ENCODE measurements around the gene OXCT1. TPM values are rescaled to one million over a fixed set of nuclear protein-coding genes. Genes with fewer than 3 reads are reported as not detected.
A peak's percentile ranks its signal among the peaks of the same experiment; 100 is the strongest.

OXCT1 gene
- total RNA-seq (100 to 1,000 TPM in 1 of 4 donors, 10 to 100 TPM in 3; 77.9 to 108 (median 84.8) TPM), polyA plus RNA-seq (54.7 TPM)
- long read RNA-seq, donor 1, transcript OXCT1-201 (17 exons, 3,388 nt) = major isoform, 340 of 400 reads
- long read RNA-seq, donor 1, partial matches to known transcripts = 29 of 400 reads
- long read RNA-seq, donor 1, other reads (novel, unspliced or antisense) = 30 of 400 reads
- long read RNA-seq, donor 2, transcript OXCT1-201 (17 exons, 3,388 nt) = major isoform, 123 of 143 reads
- long read RNA-seq, donor 2, partial matches to known transcripts = 3 of 143 reads
- long read RNA-seq, donor 2, other reads (novel, unspliced or antisense) = 15 of 143 reads
- long read RNA-seq, donor 3, transcript OXCT1-201 (17 exons, 3,388 nt) = major isoform, 785 of 889 reads
- long read RNA-seq, donor 3, partial matches to known transcripts = 41 of 889 reads
- long read RNA-seq, donor 3, other reads (novel, unspliced or antisense) = 61 of 889 reads
- long read RNA-seq, donor 4, transcript OXCT1-201 (17 exons, 3,388 nt) = major isoform, 208 of 230 reads
- long read RNA-seq, donor 4, partial matches to known transcripts = 4 of 230 reads
- long read RNA-seq, donor 4, other reads (novel, unspliced or antisense) = 18 of 230 reads

DNA sequence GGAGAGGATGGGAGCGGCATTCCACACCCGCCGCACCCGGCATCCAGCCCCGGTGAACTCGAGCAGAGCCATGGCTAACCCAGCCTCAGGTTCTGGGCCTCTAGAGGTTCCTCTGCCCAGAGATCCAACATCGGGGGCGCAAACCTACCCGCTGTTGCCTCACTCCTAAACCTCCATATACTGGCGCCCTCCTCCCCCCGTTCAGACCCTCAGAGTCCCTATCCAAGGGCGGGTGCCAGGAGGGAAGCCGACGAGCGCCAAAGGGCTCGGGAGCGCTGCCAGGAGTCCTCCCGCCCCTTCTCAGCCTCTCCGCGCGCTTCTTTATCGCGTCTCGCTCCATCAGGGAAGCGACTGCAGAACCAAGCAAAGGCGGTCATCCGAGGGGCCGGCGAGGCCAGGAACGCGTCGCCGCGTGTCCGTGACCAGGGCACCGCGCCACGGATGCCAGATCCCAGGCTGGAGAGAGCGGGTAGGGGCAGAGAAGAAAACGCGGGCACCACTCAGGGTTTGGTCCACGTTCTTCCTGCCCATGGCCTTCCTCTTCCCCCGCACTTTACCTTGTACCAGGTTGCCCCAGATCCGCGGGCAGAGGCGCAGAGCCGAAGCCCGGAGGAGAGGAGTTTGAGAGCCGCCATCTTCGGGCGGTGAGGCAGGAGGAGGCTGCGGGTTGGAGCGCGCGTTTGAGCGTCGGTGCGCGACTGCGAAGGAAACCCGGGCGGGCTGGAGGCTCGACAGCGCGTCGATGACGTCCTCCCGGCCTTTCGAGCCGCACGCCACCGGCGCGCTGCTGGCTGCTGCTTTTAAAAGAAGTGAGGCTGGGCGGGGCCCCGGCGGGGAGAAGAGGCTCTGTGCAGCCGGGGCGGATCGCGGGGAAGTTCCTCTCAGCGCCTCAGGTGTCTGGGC lies at the start of gene OXCT1:
OXCT1 (minus strand) TSS at position 702 of the 903 bp plus-strand sequence; CDS start at position 635, 67 bp downstream.
- under 1% methylated on average over 82 of the region's 82 CpGs for WGBS
- peak; percentile 88 to 95 for ATAC-seq
- intact Hi-C loops (cut with DNase I) = loop anchor here in 2 of 4 donors (5.0 to 10.0 kb wide), 2 partner anchors 55 to 187 kb away; partner anchors contain the start of gene FBXO4 (in 1 of the 2)

DNA sequence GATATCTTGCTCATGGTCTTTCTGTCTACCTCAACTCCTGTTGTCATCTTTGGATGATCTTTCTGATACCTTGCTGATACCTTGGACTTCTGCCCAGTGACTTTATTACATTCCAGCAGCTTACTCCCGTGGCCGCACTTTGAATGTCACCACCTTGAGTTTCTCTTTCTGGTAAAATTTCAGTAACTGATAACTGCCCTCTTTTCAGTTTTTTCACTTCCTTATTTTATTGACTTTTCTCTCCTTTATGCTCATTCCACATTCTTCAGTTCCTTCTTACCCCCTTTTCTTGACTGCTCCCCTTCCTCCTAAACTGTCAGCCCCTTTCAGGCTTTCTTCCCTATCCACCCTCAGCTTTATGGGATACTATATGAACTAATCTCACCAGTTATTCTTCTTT lies 47.9 kb upstream of the OXCT1 start:
- no peaks in the 10 kb centered on the region for H3K9me3 ChIP-seq (ENCODE audit: control insufficient read depth, low read length)
- H3K4me3 ChIP-seq (ENCODE audit: low read length) = no peak overlapping the region
- H3K27ac ChIP-seq (ENCODE audit: low read length) = no peak overlapping the region
- no peak for ATAC-seq
- 72% methylated on average over 2 of the region's 2 CpGs for WGBS
- no peak for DNase-seq
- H3K27me3 ChIP-seq (ENCODE audit: control insufficient read depth, insufficient read depth) = no peaks in the 10 kb centered on the region
- intact Hi-C loops (cut with DNase I) = loop anchor here in 1 of 4 donors (10.0 kb wide), 1 partner anchor 63 kb away; no protein-coding TSS in a partner anchor
- H3K4me1 ChIP-seq (ENCODE audit: control insufficient read depth, insufficient read depth, low read length) = no peaks in the 10 kb centered on the region

More for the DNA sequence above, at the start of gene OXCT1:
- peak within 1 kb of the TSS; percentile 74 for H3K4me3 ChIP-seq (ENCODE audit: low read length)
- no peaks in the 10 kb centered on the region for H3K9me3 ChIP-seq (ENCODE audit: control insufficient read depth, low read length)
- peak; percentile 85 to 92 (median 91) for DNase-seq
- no peaks in the 10 kb centered on the region for H3K27me3 ChIP-seq (ENCODE audit: control insufficient read depth, insufficient read depth)
- peaks cover 3% of the 10 kb centered on the region for H3K4me1 ChIP-seq (ENCODE audit: control insufficient read depth, insufficient read depth, low read length)
- peak within 1 kb of the TSS; percentile 80 for H3K27ac ChIP-seq (ENCODE audit: low read length)

DNA sequence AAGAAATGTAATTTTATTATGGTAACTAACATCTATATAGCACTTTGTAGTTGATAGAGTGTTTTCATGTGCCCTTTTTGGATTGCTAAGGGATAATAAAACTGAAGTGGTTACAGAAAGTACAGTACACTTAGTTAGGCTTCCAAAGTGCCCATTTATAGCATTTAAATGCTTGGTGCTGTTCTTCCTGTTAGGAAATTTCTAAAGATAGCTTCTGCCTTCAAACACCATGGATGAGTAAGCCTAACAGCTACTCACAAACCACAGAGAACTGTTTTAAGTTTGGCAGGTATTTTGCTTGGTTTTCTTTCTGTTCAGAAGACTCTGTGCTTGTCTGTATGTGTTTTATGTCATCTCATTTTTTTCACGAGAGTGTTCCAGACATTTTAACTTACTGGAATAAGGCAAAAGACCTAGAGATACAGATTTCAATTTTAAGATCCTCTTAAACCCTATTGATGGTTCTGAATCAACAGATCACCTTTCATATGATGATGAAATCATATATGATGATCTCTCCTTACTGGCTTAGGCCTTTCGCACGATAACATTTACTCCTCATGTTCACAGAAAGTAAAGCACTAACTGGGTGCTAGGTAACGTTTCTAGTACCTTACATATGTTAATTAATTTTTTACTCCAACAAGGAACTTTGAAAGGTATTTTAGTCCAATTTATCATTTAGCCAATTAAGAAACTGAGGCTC lies 38.3 kb upstream of the OXCT1 start:
- ATAC-seq (no peak), DNase-seq (no peak)
- H3K4me3 ChIP-seq (ENCODE audit: low read length) = no peak overlapping the region
- 83% methylated on average over 4 of the region's 4 CpGs for WGBS
- no peak overlapping the region for H3K27ac ChIP-seq (ENCODE audit: low read length)
- H3K4me1 ChIP-seq (ENCODE audit: control insufficient read depth, insufficient read depth, low read length) = peaks cover 2% of the 10 kb centered on the region
- H3K27me3 ChIP-seq (ENCODE audit: control insufficient read depth, insufficient read depth) = no peaks in the 10 kb centered on the region
- intact Hi-C loops (cut with DNase I) = no loop called here
- H3K9me3 ChIP-seq (ENCODE audit: control insufficient read depth, low read length) = no peaks in the 10 kb centered on the region

DNA sequence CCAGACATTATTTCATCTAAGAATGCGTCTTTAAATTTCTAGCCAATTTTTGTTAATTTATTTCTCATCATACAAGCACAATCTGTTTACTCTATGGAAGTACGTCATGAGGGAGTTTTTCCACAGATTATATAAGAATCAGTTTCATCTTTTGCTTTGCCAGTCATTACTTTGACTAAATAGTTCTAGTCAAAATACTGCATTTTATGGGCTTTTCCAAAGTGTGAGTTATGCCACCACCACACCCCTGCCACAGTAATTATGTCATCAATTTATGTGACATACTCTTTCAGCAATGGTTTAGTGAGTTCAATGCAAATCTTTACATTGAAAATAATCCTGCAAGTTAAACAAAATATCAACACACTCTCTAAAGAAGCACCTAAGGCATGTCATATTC lies 35.9 kb upstream of the OXCT1 start:
- no peak overlapping the region for H3K27ac ChIP-seq (ENCODE audit: low read length)
- ATAC-seq (no peak), DNase-seq (no peak)
- H3K27me3 ChIP-seq (ENCODE audit: control insufficient read depth, insufficient read depth) = no peaks in the 10 kb centered on the region
- no peaks in the 10 kb centered on the region for H3K9me3 ChIP-seq (ENCODE audit: control insufficient read depth, low read length)
- H3K4me1 ChIP-seq (ENCODE audit: control insufficient read depth, insufficient read depth, low read length) = peaks cover 2% of the 10 kb centered on the region
- intact Hi-C loops (cut with DNase I) = no loop called here
- H3K4me3 ChIP-seq (ENCODE audit: low read length) = no peak overlapping the region
- WGBS = 83% methylated on average over 2 of the region's 2 CpGs

DNA sequence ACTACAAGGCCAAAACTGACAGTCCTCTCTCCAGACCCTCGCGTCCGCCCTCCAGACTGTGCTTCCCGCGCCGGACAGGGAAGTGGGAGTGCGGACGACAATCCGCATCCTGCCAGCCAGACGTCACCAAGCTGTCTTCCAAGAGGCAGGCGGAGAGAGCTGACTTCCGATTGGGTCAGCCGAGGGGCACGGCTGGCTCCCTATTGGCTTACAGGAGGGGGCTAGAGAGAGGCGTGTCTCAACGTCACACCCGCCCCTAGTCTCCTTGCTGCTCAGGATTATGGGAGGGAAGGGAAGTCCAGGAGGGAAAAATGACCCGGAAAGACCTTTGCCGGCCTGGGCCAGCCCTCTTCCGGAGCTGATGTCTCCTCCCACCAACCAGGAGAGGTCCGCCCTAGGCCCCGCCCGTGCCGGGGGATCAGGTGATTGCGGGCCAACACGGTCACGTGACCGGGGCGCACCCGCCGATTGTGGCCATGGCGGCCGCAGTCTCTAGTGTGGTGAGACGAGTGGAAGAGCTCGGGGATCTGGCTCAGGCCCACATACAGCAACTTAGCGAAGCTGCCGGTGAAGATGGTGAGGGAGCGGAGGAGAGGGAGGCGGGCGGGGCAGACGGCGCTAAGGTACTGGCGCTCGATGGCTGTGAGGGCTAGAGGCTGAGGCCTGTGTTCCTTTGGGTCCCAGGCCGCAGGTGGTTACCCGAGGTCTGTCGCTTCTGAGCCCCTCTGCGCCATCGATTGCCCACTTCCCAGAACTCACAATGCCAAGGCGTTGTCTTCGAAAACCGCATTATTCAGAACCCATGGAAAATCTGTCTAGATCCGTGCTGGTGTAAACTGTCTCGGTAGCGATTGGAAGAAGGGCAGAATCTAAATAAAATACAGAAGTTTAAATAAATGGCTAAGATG lies 33.9 kb upstream of the OXCT1 start, which contains the start of gene RIMOC1:
RIMOC1 (plus strand) TSS at position 453 of the 908 bp plus-strand sequence; CDS start at position 477, 24 bp downstream.
- Histone ChIP-seq H3K9me3 (ENCODE audit: control insufficient read depth, low read length) (no peaks in the 10 kb centered on the region), H3K4me3 (ENCODE audit: low read length) (peak within 1 kb of the TSS; percentile 63), H3K4me1 (ENCODE audit: control insufficient read depth, insufficient read depth, low read length) (peaks cover 2% of the 10 kb centered on the region), H3K27me3 (ENCODE audit: control insufficient read depth, insufficient read depth) (no peaks in the 10 kb centered on the region), H3K27ac (ENCODE audit: low read length) (peak within 1 kb of the TSS; percentile 83)
- DNase-seq (peak; percentile 98 to 99 (median 99)), ATAC-seq (peak; percentile 100)
- intact Hi-C loops (cut with DNase I) = no loop called here
- under 1% methylated on average over 55 of the region's 55 CpGs for WGBS

DNA sequence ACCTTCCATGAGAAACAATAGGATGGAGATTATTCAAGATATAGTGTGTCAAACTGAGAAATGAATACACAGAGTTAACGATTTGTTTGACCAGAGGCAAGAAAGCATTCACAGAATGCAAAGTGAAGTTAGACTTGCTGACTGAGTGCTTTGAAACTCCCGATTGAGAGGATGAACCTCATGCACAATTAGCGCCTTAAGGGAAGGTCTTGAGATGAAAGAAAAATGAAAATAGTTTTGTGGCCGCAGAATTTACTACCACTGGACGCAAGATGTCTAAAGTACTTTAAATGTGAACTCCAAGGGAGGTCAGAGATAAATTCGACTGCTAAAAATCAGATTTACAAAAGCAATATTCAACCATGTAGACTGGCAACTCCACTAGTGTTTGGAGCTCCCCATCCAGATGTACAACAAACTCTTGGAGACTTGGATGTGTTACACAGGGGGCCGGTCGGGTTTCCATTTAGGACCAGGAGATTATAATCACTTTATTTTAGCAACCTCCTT lies 33.2 kb upstream of the OXCT1 start:
- ATAC-seq (no peak), DNase-seq (no peak)
- 43% methylated on average over 8 of the region's 8 CpGs for WGBS
- Histone ChIP-seq H3K4me3 (ENCODE audit: low read length) (peak overlapping the region; percentile 56), H3K9me3 (ENCODE audit: control insufficient read depth, low read length) (no peaks in the 10 kb centered on the region), H3K27ac (ENCODE audit: low read length) (peak overlapping the region; percentile 68), H3K4me1 (ENCODE audit: control insufficient read depth, insufficient read depth, low read length) (peaks cover 2% of the 10 kb centered on the region), H3K27me3 (ENCODE audit: control insufficient read depth, insufficient read depth) (no peaks in the 10 kb centered on the region)
- intact Hi-C loops (cut with DNase I) = no loop called here

DNA sequence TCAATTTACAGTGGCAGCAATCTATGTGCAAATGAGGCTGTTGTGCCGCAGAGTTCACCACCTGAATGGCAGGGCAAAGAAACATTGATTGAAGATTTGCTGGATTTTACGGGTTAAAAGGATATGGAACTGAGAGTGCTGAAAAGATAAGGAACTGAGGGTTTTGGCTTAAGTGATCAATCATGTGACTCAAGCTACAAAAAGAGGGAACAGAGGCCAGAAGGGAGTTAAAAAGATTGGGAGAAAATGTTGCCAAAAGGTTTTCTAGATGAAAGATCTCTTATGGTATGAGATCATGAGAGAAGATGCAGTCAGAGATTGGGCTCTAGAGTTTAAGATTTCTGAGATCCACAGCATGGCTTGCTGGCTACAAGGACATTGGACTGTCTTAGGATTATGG lies 26.0 kb upstream of the OXCT1 start:
- intact Hi-C loops (cut with DNase I) = no loop called here
- Histone ChIP-seq H3K4me1 (ENCODE audit: control insufficient read depth, insufficient read depth, low read length) (no peaks in the 10 kb centered on the region), H3K27ac (ENCODE audit: low read length) (no peak overlapping the region), H3K9me3 (ENCODE audit: control insufficient read depth, low read length) (no peaks in the 10 kb centered on the region), H3K27me3 (ENCODE audit: control insufficient read depth, insufficient read depth) (no peaks in the 10 kb centered on the region), H3K4me3 (ENCODE audit: low read length) (no peak overlapping the region)
- ATAC-seq (no peak), DNase-seq (no peak)
- WGBS = 9% methylated on average over 2 of the region's 2 CpGs

DNA sequence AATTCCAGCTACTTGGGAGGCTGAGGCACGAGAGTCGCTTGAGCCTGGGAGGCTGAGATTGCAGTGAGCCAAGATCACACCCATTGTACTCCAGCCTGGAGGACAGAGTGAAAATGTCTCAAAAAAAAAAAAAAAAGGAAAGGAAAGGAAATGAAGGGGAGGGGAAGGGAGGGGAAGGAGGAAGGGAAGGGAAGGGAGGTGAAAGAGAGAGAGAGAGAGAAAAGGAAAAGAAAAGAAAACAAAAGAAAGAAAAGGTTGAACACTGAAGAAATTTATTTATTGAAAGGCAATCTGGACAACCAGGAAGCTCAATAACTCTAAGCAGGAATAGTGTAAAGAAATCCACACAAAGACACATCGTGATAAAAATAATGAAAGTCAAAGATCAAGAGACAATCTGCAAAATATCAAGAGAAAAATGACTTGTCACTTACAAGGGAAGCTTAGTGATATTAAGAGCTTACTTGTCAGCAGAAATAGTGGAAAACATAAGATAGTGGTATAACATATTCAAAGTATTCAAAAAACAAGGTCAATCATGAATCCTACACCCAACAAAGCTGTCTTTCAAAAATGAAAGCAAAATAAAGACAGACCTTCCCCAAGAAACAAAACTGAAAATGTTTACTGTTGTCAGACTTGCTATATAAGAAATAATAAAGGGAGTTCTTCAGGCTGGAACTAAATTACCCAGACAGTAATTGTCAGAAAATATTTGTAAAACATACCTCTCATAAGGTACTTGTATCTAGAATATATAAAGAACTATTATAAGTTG lies 23.0 kb upstream of the OXCT1 start:
- no peaks in the 10 kb centered on the region for H3K9me3 ChIP-seq (ENCODE audit: control insufficient read depth, low read length)
- DNase-seq (no peak), ATAC-seq (no peak)
- no peaks in the 10 kb centered on the region for H3K4me1 ChIP-seq (ENCODE audit: control insufficient read depth, insufficient read depth, low read length)
- 66% methylated on average over 3 of the region's 3 CpGs for WGBS
- H3K4me3 ChIP-seq (ENCODE audit: low read length) = no peak overlapping the region
- no peaks in the 10 kb centered on the region for H3K27me3 ChIP-seq (ENCODE audit: control insufficient read depth, insufficient read depth)
- intact Hi-C loops (cut with DNase I) = no loop called here
- H3K27ac ChIP-seq (ENCODE audit: low read length) = no peak overlapping the region

DNA sequence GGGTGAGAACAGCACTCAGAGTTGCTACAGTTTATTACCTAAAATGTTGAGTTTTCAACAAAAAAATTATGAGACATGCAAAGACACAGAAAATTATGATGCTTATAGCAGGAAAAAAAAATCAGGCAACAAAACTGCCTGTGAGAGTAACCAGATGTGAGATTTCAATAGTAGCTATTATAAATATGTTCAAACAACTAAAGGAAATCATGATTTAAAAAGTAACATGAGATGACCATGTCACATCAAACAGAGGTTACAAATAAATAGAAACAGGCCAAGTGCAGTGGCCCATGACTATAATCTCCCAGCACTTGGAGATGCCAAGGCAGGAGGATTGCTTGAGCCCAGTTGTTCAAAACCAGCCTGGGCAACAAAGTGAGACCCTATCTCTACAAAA lies 21.8 kb upstream of the OXCT1 start:
- no peak overlapping the region for H3K4me3 ChIP-seq (ENCODE audit: low read length)
- ATAC-seq (no peak), DNase-seq (no peak)
- H3K9me3 ChIP-seq (ENCODE audit: control insufficient read depth, low read length) = no peaks in the 10 kb centered on the region
- no peaks in the 10 kb centered on the region for H3K27me3 ChIP-seq (ENCODE audit: control insufficient read depth, insufficient read depth)
- H3K4me1 ChIP-seq (ENCODE audit: control insufficient read depth, insufficient read depth, low read length) = no peaks in the 10 kb centered on the region
- intact Hi-C loops (cut with DNase I) = no loop called here
- no peak overlapping the region for H3K27ac ChIP-seq (ENCODE audit: low read length)

Data from right cardiac atrium (tissue), 5 donors.